Endothelial cell of umbilical vein (primary cell): ENCODE results near the gene EFR3B. TPM values are rescaled to one million over a fixed set of nuclear protein-coding genes. Genes with fewer than 3 reads are reported as not detected.

Source experiments
- BruUV-seq: library from RNA; stranded (reverse); fragments of 400-500 nt; replicated peaks from 2 replicates; lab custom pipeline; 2021; lab: Mats Ljungman, UMichigan
- CTCF ChIA-PET: fragments of 300-600, 350-600 bp; sonication (Branson Sonifier 250); formaldehyde crosslinking; loops from one replicate; lab custom pipeline; 2021; ENCODE audit warnings: antibody characterized with exemption, inconsistent platforms; lab: Charles Lee
- POLR2A ChIA-PET: fragments of 300-600, 350-600 bp; sonication (Branson Sonifier 250); formaldehyde crosslinking; loops from one replicate; lab custom pipeline; 2021; ENCODE audit warnings: antibody characterized with exemption, inconsistent platforms; lab: Charles Lee
- DNase-seq: peaks from one replicate; pipeline ENCODE4 v3.0.0-alpha.2; 2011; ENCODE audit warnings: low read depth, low spot score
- FAIRE-seq: peaks from 2 replicates; lab custom pipeline; 2011; peaks lifted over from hg19 to GRCh38; lab: Jason Lieb, UNC
- H2AFZ ChIP-seq: 2 replicates; pipeline ENCODE4 v1.6.0; 2012; ENCODE audit warnings: low read depth, low read length, control low read depth, inconsistent platforms
- H3K27ac ChIP-seq: 2 replicates; pipeline ENCODE4 v1.5.1; 2011; ENCODE audit warnings: low read depth, mild to moderate bottlenecking, control low read depth, low read length, moderate library complexity; ENCODE audit not compliant: insufficient read depth
- H3K27me3 ChIP-seq, 2 experiments: 2 replicates each; pipeline versions ENCODE4 v1.6.0 to v1.6.1; 2011; ENCODE audit warnings: low read length in 2 of 2, mixed read lengths in 1 of 2; ENCODE audit not compliant: control insufficient read depth in 2 of 2, insufficient read depth in 2 of 2
- H3K36me3 ChIP-seq, 2 experiments: 2 replicates in 1 of 2; 3 replicates in 1 of 2; pipeline ENCODE4 v1.5.1; 2011; ENCODE audit warnings: low read length in 2 of 2, mild to moderate bottlenecking in 1 of 2, moderate library complexity in 1 of 2; ENCODE audit not compliant: control insufficient read depth in 2 of 2, insufficient read depth in 2 of 2; ENCODE audit errors: extremely low read depth in 1 of 2
- H3K4me1 ChIP-seq: 3 replicates; pipeline ENCODE4 v1.5.1; 2011; ENCODE audit warnings: mild to moderate bottlenecking, low read length; ENCODE audit not compliant: control insufficient read depth, insufficient read depth; ENCODE audit errors: extremely low read depth
- H3K4me2 ChIP-seq: 2 replicates; pipeline ENCODE4 v1.6.1; 2011; ENCODE audit warnings: low read length, control low read depth, mixed read lengths; ENCODE audit not compliant: insufficient read depth
- H3K4me3 ChIP-seq, 3 experiments: fragments of 200-600 bp in 1 of 3; sonication (generic), shearing (Covaris generic) in 1 of 3; replicated peaks in 1 of 3; 2 replicates each; pipeline ENCODE4 v1.5.1; 2011 to 2016; ENCODE audit warnings: control low read depth in 3 of 3, low read length in 3 of 3, mild to moderate bottlenecking in 2 of 3, inconsistent platforms in 1 of 3, low read depth in 1 of 3, moderate library complexity in 1 of 3; ENCODE audit not compliant: insufficient read depth in 1 of 3
- H3K79me2 ChIP-seq: 2 replicates; pipeline ENCODE4 v1.6.0; 2012; ENCODE audit warnings: low read length, inconsistent platforms; ENCODE audit not compliant: control insufficient read depth, insufficient read depth
- H3K9ac ChIP-seq: replicated peaks from 2 replicates; pipeline ENCODE3; 2011; ENCODE audit warnings: low read length, control low read depth; ENCODE audit not compliant: insufficient read depth; ENCODE audit errors: extremely low read depth
- H3K9me1 ChIP-seq: replicated peaks from 3 replicates; pipeline ENCODE4 v1.6.0; 2011; ENCODE audit warnings: mild to moderate bottlenecking, low read length; ENCODE audit not compliant: control insufficient read depth, insufficient read depth; ENCODE audit errors: extremely low read depth
- H3K9me3 ChIP-seq: replicated peaks from 2 replicates; pipeline ENCODE4 v1.5.1; 2012; ENCODE audit warnings: low read length, inconsistent platforms; ENCODE audit not compliant: control insufficient read depth, insufficient read depth
- H4K20me1 ChIP-seq: replicated peaks from 2 replicates; pipeline ENCODE3; 2011; ENCODE audit warnings: mild to moderate bottlenecking, low read length; ENCODE audit not compliant: control insufficient read depth, insufficient read depth; ENCODE audit errors: extremely low read depth
- EZH2 ChIP-seq: IDR thresholded peaks from 2 replicates; pipeline ENCODE4 v1.6.1; 2012; ENCODE audit warnings: borderline replicate concordance, low read depth, mild to moderate bottlenecking, moderate library complexity, low read length, inconsistent platforms; ENCODE audit not compliant: severe bottlenecking
- FOS ChIP-seq: IDR thresholded peaks from 2 replicates; pipeline ENCODE4 v1.6.1; 2011; ENCODE audit warnings: mild to moderate bottlenecking, low read length, moderate library complexity, borderline replicate concordance; ENCODE audit not compliant: insufficient read depth
- GATA2 ChIP-seq: IDR thresholded peaks from 2 replicates; pipeline ENCODE4 v1.7.0; 2011; ENCODE audit warnings: low read depth, mild to moderate bottlenecking, moderate library complexity, mixed read lengths, low read length; ENCODE audit not compliant: insufficient read length, insufficient read depth
- JUN ChIP-seq: IDR thresholded peaks from 2 replicates; pipeline ENCODE4 v1.6.1; 2011; ENCODE audit warnings: borderline replicate concordance, low read depth; ENCODE audit not compliant: insufficient read length, insufficient read depth
- MYC ChIP-seq: IDR thresholded peaks from one replicate; pipeline ENCODE4 v1.6.1; 2011; ENCODE audit warnings: mild to moderate bottlenecking, low read depth, low read length
- POLR2A ChIP-seq: IDR thresholded peaks from 2 replicates; pipeline ENCODE4 v1.6.1; 2012; ENCODE audit warnings: low read depth, mild to moderate bottlenecking, control low read depth, low read length
- POLR2AphosphoS5 ChIP-seq: IDR thresholded peaks from 2 replicates; pipeline ENCODE4 v1.6.1; 2012; ENCODE audit warnings: low read depth, mild to moderate bottlenecking, control low read depth, low read length, moderate library complexity; ENCODE audit not compliant: insufficient read depth
- dilution Hi-C: fragments of 300-500 bp; cut with MboI; formaldehyde crosslinking; loops from one replicate; pipeline ENCODE4 v1.15.0; 2019; ENCODE audit warnings: low sequenced_read_pairs; ENCODE audit not compliant: extremely low pct_ligation_motif_present
- intact Hi-C: fragments of 100-400 bp; cut with micrococcal nuclease; formaldehyde crosslinking; loops from one replicate; pipeline ENCODE4 v1.10.0; 2022
- polyA plus RNA-seq, 4 experiments: library from polyadenylated mRNA; depleted of rRNA in 3 of 4; stranded (reverse) in 3 of 4; unstranded in 1 of 4; fragments of >200 nt; gene quantifications; 2 replicates each; pipeline versions ENCODE4 v1.2.1 to v1.2.3, GENCODE V29; 2011 to 2012; ENCODE audit warnings: missing spikeins in 1 of 4
- total RNA-seq: library from RNA; stranded (reverse); gene quantifications from 2 replicates; pipeline ENCODE4 v1.2.3, GENCODE V29; 2021
- TF ChIP-seq, protein P1 (sequence below), 2 donors: IDR thresholded peaks; 1 replicate in 1 of 2; 2 replicates in 1 of 2; pipeline ENCODE4 v1.5.1; 2011; ENCODE audit warnings: low read length in 2 of 2, mild to moderate bottlenecking in 2 of 2, moderate library complexity in 2 of 2, control low read depth in 1 of 2, inconsistent platforms in 1 of 2, low read depth in 1 of 2; ENCODE audit not compliant: insufficient read depth in 1 of 2; ENCODE audit errors: extremely low read depth in 1 of 2
- TF ChIP-seq, protein P2 (sequence below): IDR thresholded peaks from 2 replicates; pipeline ENCODE4 v1.6.1; 2011; ENCODE audit not compliant: insufficient read depth, insufficient read length

Gene EFR3B
- total and polyA plus RNA-seq, 2 donors (not counting 3 experiments of a cell fraction or from before 2014, with no cell fraction given): 0.15 to 0.77 TPM

GRCh38 chr2:25035537-25036220 is 6.2 kb upstream of the EFR3B start:
- FAIRE-seq: no peak
- H3K79me2 ChIP-seq: no peaks in the 10 kb centered on the region
- no peaks in the 10 kb centered on the region for H3K9me1 ChIP-seq
- no peak overlapping the region for H3K9ac ChIP-seq
- H4K20me1 ChIP-seq: no peaks in the 10 kb centered on the region
- intact Hi-C loops: no loop called here
- no peak for TF ChIP-seq JUN
- TF ChIP-seq MYC: no peak
- TF ChIP-seq EZH2: no peak
- TF ChIP-seq POLR2AphosphoS5: no peak
- no peak for TF ChIP-seq GATA2
- TF ChIP-seq, protein P1, sequence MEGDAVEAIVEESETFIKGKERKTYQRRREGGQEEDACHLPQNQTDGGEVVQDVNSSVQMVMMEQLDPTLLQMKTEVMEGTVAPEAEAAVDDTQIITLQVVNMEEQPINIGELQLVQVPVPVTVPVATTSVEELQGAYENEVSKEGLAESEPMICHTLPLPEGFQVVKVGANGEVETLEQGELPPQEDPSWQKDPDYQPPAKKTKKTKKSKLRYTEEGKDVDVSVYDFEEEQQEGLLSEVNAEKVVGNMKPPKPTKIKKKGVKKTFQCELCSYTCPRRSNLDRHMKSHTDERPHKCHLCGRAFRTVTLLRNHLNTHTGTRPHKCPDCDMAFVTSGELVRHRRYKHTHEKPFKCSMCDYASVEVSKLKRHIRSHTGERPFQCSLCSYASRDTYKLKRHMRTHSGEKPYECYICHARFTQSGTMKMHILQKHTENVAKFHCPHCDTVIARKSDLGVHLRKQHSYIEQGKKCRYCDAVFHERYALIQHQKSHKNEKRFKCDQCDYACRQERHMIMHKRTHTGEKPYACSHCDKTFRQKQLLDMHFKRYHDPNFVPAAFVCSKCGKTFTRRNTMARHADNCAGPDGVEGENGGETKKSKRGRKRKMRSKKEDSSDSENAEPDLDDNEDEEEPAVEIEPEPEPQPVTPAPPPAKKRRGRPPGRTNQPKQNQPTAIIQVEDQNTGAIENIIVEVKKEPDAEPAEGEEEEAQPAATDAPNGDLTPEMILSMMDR (IDR thresholded peaks at IDR 0.05; ENCODE audit: extremely low read depth in 1 of 2, insufficient read depth in 1 of 2, low read depth in 1 of 2, low read length in 2 of 2): no peak
- TF ChIP-seq POLR2A: no peak
- TF ChIP-seq, protein P2, sequence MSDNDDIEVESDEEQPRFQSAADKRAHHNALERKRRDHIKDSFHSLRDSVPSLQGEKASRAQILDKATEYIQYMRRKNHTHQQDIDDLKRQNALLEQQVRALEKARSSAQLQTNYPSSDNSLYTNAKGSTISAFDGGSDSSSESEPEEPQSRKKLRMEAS: no peak
- TF ChIP-seq FOS: no peak
- H3K36me3 ChIP-seq: no peaks in the 10 kb centered on the region
- no peak overlapping the region for H3K27ac ChIP-seq
- H3K27me3 ChIP-seq: peaks cover 6 to 11% of the 10 kb centered on the region in 2 experiments
- H3K4me1 ChIP-seq: no peaks in the 10 kb centered on the region
- H3K4me3 ChIP-seq: no peak overlapping the region
- no peak overlapping the region for H2AFZ ChIP-seq
- dilution Hi-C loops: no loop called here
- no peak for DNase-seq
- ChIA-PET POLR2A (no interaction called here), CTCF (interaction anchor here (0.8 to 1.6 kb wide), 5 partner anchors 31 to 94 kb away, joined by 3 read pairs; no protein-coding TSS in a partner anchor)
- H3K4me2 ChIP-seq: no peak overlapping the region
- H3K9me3 ChIP-seq: no peaks in the 10 kb centered on the region
- BruUV-seq: no TSS peak
